HG02840 (cell line): Measurements from ENCODE around the gene CRACR2B.

ENCODE experiments used
- ATAC-seq: cut with Tn5 transposase; IDR thresholded peaks from one replicate; pipeline ENCODE4 v1.9.1; 2021; ENCODE audit warnings: mild to moderate bottlenecking, moderate library complexity, moderate number of reproducible peaks; ENCODE audit not compliant: unreplicated experiment, low FRiP score

The CRACR2B gene

DNA sequence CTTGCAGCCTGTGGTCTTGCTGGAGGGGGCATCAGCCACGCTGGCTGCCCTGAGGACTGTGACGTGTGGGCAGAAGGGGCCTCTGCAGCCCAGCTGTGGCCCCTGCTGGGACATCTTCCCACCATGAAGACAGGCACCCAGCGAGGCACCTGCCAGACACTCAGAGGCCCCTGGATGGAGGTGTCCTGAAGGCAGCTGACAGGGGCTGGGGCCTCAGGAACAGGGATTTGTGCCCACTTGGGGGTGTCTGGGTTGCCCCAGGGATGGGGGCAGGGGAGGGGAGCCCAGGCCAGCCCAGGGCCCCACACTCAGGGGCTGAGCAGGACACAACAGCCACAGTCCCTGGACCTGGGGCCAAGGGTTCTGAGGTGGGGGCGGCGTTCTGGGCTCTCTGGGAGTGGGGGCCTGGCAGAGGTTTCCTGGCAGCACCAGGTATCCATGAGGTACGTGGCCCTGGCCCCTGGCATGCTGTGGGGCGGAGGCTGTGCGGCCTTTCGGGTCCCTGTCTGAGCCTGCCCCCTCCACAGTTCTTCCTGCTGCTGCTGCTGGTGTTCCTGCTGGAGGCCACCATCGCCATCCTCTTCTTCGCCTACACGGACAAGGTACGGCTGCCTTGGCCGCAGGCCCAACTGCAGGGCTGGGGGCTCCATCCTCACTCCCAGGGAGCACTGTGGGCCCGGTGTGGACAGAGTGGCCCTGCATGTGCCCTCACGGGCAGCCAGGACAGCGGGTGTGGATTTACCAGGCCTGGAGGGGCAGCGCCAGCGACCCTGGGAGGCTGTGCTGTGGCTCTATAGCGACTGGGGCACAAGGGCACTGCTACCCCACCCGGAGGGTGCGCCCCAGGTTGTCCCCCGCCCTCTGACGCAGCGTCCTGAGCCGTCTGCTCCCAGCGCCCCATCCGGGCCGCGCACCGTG is 36.5 kb downstream of the CRACR2B start:
- ATAC-seq = no peak

DNA sequence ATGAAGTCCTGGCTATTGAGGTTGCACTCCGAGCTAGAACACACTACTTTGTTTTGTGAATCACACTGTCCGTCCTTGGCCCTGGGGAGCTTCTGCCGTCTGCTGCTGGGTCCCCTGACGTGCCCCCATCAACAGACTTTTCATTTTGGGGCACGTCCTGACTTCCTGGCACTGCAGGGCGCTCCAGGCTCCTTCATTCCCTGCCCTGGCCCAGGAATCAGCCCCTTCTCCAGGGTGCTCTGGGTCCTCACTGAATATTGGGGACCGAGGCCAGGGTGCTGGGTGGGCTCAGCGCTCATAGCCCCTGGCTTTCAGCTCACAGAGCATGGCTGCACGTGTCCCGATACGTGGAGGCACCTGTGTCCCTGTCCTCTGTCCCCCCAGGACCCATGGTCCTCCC is 37.2 kb downstream of the CRACR2B start:
- ATAC-seq = no peak

DNA sequence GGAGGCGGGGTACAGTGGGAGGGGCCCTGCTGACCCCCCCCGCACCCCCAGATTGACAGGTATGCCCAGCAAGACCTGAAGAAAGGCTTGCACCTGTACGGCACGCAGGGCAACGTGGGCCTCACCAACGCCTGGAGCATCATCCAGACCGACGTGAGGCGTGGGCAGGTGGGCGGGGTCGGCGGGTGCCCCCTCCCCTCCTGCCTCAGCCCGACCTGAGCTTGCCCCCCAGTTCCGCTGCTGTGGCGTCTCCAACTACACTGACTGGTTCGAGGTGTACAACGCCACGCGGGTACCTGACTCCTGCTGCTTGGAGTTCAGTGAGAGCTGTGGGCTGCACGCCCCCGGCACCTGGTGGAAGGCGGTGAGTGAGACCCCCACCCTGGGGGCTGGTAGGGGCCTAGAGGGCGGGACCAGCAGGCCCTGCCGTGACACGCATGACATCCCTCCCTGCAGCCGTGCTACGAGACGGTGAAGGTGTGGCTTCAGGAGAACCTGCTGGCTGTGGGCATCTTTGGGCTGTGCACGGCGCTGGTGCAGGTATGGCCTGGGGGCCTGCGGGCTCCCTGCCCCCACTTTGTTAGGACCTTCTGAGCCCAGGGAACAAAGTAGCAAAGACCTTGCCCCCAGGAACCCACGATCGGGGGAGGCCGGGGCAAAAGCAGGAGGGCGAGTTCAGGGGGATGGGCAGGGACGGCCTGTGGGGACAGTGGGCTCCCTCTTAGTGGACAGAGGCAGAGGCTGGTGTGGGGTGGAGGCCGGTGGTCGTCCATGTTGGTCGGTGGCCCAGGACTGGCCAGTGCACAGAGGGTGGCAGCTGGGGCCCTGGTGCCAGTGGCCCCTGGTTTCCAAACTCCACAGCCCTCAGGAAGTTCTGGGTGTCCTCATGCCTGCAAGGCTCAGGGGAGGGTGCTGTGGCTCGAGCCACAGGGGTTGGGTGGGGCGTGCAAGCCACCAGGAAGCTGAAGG is 38.0 kb downstream of the CRACR2B start:
- ATAC-seq = no peak

DNA sequence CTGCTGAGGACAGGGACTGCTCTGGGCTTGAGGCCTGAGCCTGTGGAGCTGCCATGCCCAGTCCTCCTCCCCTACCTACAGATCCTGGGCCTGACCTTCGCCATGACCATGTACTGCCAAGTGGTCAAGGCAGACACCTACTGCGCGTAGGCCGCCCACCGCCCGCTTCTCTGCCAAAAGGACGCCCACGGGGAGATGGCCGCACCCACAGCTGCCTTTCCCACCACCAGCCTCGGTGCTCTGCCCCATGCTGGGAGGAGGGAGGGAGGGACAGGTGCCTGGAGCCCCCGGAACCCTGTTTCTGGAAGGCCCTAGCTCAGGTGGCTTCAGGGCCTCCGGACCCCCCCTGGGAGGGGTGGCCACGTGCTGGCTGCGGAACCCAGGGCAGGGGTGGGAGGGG is 38.8 kb downstream of the CRACR2B start:
- no peak for ATAC-seq

DNA sequence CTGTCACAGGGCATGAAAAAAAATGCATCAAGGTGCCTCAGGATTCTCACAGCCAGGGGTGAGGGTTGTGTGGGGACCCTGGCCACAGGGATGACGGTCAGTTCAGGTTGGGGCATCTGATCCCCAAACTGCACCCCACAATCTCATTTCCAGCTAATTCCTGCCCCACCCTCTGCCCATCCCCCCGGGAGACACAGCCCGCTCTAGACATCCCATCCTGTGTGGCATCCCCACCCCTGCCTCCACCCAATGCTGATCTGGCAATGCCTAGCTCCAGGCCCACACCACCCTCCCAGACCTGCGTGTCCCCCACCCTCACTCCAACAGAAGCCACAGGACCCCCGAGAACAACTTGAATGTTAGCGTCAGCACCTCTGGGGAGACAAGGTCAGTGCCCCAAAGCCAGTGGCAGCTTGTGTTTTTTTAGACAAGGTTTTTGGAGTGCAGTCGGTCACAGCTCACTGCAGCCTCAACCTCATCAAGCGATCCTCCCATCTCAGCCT is 40.2 kb downstream of the CRACR2B start:
- ATAC-seq = no peak

DNA sequence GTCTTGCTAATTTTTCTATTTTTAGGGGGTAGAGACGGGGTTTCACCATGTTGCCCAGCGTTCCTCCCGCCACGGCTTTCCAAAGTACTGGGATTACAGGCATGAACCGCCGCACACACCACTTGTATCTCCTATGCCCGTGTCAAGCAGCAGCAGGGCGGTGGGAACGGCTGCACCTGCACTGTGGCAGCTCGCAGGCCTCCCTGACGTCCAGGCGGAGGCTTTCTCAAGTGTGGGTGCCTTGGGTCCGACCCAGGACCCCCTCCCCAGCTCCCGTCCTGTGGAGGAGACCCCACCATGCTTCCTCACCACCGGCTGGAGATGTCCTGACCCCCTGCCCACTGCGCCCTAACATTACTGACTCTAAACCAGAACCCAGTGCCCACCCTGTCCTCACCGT is 40.7 kb downstream of the CRACR2B start:
- ATAC-seq = no peak

DNA sequence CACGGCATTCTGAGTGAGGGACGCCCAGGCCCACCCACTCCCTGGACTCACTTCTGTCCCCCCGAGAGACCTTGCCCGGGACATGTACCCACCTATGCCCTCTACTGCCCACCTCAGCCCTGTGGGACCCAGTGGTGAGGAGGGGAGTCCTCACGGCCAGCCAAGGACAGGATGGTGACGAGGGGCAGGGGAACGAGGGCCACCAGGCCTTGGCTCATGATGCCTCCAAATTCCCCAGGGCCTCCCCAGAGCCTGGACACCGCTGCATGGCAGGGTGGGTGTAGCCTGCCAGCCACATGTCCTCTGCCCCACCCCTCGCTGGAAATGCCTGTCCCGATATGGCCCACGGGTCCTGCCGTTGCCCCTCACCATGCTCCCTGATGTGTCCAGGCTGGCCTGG is 41.1 kb downstream of the CRACR2B start:
- ATAC-seq = no peak

DNA sequence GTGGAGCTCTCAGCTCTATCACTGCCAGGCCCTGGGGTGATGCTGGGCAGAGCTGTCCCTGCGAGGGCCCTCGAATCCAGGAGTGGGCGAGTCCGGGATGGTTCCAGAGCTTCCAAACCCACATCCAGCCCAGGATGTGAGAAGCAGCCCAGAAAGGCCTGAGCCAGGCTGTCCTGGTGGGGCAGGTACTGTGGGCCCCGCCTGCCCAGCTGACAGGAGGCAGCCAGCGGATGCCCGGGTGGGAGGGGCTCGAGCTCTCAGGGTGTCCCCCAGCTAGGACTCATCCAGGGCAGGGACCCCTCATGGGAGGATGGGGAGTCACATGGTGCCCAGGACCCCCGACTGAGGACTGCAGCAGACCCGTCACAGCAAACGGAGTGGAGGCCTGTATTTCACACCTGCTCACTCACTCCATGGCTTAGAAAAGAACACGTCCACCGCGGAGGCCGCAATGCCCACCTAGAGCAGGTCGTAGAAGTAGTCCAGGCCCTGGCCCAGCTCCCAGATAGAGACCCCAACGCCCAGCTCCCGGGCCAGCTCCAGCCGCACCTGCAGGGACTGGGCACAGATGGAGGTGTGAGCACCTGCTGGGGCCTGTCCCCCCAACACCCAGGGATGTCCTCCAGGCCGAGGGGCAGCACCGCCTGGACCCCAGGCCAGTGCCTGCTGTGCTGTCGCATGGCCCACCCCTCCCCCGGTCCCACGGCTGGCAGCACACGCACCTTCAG is 41.8 kb downstream of the CRACR2B start:
- ATAC-seq = no peak

DNA sequence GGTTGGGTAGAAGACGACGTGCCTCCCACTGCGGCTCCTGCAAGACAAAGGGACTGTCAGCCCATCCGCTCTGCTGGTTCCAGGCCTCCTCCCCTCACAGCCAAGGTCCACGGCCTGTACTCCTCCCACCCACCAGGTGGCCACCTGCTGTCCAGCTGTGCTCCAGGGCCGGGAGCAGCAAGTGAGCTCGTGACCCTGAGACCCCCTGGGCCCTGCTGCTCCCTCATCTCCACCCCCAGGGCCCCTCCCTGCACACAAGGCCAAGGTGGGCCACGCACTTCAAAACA is 42.4 kb downstream of the CRACR2B start:
- ATAC-seq = no peak

DNA sequence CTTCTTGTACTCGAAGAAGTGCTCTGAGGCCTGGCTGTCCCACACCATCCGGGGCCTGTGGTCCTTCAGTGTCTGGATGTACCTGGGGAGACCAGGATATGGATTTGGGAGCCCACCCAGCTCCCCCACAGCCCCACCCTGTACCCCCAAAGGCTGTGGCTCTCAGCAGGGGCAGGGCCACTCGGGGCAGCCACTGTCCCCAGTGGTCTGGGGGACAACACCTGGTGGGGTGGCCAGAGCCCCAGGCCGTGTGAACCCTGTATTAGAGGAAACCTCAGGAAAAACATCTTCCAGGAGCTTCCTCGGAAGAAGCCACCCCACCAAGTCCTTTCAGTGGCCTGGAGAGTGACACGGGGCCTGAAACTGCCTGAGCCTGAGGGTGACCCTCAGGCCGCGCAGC is 42.7 kb downstream of the CRACR2B start:
- no peak for ATAC-seq

DNA sequence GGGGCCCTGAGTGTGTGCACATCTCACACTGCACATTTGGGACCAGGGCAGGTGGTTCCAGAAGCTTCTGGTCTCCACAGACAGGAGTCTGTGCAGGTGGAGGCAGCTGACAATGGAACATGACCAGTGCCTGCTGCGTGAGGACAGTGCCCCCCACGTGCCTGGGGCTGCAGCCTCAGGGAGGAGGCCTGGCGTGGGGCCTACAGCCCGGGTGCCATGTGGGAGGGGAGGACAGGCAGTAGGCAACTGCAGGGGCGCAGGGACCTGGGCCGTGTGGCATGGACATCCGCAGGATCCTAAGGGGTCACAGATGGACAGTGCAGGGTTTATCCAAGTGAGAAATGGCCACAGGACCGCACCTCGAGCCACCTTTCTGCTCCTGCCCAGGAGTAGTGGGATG is 43.8 kb downstream of the CRACR2B start:
- no peak for ATAC-seq

DNA sequence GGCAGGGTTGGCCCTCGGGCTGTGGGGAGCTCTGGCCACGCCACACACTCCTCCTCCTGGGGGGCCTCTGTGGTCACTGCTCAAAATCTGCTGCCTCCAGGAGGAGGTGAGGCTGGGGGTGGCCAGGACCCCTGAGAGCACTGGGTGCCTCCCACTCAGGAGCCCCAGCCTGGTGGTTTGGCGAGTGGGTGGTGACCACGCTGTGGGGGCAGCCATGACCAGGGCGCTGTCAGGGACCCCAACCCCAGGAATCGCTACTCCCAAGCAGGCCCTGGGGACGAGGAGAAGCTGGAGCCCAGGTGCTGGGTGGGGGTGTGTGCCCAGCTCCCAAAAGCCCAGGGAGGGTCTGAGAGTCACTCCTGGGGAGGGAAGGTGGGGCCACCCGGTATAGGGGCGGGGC is 45.1 kb downstream of the CRACR2B start:
- no peak for ATAC-seq

DNA sequence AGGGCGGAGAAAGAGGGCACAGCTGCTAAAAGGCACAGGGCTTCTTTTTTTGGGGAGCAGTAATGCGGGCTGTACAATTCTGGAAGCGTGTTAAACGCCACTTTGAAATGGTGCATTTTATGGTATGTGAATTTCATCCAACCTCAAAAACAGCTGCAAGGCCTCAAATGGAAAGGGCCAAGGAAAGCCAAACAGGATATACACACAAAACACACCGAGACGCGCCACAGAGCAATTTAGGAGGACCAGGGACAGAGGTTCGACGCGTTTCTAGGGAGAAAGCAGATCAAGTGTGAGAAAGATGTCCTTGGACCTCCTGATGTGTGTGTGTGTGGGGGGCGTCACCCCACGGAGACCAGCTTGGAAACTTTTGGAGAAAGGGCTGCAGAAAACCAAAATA is 46.0 kb downstream of the CRACR2B start:
- ATAC-seq = no peak

DNA sequence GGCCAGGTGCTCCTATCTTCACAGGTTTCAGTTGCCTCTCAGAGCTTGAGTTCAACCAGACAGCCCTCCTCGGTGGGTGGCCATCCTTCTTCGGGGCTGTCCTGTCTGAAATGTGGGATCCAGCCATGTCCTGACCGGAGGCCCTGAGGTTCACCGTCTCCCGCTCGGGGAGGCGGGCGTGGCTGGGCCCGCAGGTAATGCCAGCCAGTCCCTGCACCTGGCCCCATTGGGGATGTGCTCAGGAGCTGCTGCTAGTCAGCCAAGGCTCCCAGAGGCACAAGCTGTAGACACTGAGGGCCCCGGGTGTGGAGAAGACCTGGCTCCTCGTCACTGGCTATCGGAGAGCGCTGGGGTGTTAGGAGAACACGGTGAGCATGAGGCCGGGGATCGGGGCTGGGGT is 47.5 kb downstream of the CRACR2B start:
- no peak for ATAC-seq

DNA sequence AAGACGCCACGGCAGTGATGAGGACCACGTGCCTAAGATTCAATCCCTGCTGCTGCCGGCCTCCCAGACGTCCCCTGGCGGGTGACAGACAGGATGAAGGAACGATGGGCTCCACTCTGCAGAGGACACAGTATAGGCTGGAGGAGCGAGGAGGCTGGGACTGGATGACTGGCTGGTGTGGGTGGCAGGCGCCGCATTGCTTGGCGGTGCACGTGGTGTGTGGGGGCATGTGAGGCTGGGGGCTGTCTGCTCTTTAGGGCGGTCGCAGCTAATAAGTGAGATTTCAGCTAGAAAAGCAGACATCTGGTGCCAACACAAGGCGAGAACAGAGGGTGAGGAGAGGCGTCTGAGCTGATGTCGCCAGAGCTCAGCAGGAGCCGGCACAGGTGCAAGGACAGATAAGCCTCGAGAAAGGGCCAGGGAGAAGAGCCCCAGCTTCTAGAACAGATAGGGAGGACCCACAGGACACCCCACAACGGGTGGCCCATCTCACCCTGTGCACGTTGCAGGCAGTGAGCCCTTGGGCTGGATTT is 48.1 kb downstream of the CRACR2B start:
- ATAC-seq = no peak

DNA sequence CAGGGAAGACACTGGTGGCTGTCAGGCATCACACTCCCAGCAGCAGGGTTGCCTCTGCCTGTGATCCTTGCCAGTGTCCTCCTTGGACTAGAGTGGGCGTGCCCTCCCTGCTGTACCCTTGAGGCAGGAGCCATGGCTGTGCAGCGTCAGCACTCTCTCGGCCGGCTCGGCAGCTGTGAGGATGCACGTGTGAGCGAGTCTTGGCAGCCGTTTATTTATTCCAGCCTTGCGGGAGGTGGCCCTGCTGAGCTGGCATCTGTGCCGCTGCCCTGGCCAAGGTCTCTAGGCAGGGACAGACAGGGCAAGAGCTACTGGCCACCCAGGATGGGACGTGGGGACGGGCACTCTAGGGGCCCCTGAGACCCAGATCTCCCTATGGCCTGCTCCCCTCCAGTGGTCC is 48.8 kb downstream of the CRACR2B start:
- ATAC-seq = no peak

DNA sequence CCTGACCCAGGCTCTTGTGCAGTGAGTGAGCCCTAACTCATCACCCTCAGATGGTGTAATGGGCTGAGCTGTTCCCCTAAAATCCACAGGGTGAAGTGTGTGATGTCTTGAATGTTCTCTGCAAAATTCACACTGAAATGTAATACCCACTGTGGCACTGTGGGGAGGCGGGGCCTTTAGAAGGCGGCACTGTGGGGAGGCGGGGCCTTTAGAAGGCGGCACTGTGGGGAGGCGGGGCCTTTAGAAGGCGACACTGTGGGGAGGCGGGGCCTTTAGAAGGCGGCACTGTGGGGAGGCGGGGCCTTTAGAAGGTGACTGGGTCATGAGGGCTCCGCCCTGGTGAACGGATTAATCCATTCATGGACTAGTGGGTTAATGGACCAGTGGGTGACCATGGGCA is 49.8 kb downstream of the CRACR2B start:
- no peak for ATAC-seq

DNA sequence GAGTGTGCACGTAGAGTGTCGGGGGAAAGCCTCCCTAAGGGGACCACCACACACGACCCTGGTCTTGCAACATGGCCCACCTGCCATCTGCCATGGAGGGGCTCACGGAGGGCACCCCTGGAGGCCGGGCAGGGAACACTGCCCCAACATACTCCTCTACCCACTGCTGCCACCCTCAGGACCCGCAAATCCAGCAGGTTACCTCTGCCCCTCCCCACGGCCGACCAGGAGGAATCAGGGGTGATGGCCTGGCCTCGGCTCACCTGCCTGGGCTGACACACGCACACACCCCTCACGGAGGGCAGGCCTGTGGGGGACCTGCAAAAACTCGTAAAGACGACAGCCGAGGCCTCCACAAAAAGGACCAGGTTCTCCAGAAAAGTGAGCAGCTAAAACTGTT is 52.7 kb downstream of the CRACR2B start:
- ATAC-seq = no peak
